Muscle of back (tissue), 10 donors: ENCODE results near the gene SLC35F2. TPM values are rescaled to one million over a fixed set of nuclear protein-coding genes. Genes with fewer than 3 reads are reported as not detected.

Experiments used
- polyA plus RNA-seq, 10 donors: library from polyadenylated mRNA; unstranded; fragments of 120-200 nt; gene quantifications; one replicate each; pipeline ENCODE4 v1.2.1, GENCODE V29; 2013; ENCODE audit not compliant: insufficient read length in 10 of 10

The SLC35F2 gene
- polyA plus RNA-seq, 10 donors: 3.7 to 7.0 (median 4.6) TPM

Other genes with a start within 250 kb of the SLC35F2 start
- 1,000 to 10,000 TPM; 1,162 to 2,501 (median 2,072) TPM for gene SLN, start 146.7 kb downstream of the SLC35F2 start, polyA plus RNA-seq
- under 1 TPM; 0.34 to 0.94 (median 0.53) TPM for gene RAB39A, start 69.7 kb upstream of the SLC35F2 start, polyA plus RNA-seq
- gene CUL5, start 150.1 kb upstream of the SLC35F2 start, polyA plus RNA-seq: 10 to 100 TPM; 22.1 to 45.0 (median 28.9) TPM